ENCODE measurements around the gene EEFSEC. TPM values are rescaled to one million over a fixed set of nuclear protein-coding genes. Genes with fewer than 3 reads are reported as not detected.

Gene EEFSEC
- total RNA-seq, 4 donors from 2014 or later = 11.7 to 23.0 (median 14.9) TPM

DNA sequence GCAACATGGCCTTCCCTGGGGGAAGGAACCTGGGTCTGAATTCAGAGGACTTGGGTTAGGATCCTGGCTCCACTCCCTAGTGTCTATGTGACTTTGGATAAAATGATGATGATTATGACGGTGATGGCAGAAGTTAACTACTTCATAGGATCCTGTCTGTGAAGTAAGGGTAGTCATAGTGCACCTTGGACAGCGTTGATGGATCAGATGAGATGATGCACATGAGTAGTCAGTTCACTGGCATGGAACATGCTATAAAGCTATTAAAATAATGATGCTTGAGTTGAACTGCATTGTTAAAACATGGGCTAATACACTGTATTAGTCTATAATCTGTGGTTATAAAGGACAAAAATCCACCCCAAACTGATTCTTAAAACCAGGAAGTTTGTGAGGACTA is 62.0 kb downstream of the EEFSEC start:
- ATAC-seq (ENCODE audit: low FRiP score) = no peak
- DNase-seq (ENCODE audit: low spot score) = no peak
- TF ChIP-seq, protein P1, sequence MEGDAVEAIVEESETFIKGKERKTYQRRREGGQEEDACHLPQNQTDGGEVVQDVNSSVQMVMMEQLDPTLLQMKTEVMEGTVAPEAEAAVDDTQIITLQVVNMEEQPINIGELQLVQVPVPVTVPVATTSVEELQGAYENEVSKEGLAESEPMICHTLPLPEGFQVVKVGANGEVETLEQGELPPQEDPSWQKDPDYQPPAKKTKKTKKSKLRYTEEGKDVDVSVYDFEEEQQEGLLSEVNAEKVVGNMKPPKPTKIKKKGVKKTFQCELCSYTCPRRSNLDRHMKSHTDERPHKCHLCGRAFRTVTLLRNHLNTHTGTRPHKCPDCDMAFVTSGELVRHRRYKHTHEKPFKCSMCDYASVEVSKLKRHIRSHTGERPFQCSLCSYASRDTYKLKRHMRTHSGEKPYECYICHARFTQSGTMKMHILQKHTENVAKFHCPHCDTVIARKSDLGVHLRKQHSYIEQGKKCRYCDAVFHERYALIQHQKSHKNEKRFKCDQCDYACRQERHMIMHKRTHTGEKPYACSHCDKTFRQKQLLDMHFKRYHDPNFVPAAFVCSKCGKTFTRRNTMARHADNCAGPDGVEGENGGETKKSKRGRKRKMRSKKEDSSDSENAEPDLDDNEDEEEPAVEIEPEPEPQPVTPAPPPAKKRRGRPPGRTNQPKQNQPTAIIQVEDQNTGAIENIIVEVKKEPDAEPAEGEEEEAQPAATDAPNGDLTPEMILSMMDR (IDR thresholded peaks at IDR 0.05) = no peak

DNA sequence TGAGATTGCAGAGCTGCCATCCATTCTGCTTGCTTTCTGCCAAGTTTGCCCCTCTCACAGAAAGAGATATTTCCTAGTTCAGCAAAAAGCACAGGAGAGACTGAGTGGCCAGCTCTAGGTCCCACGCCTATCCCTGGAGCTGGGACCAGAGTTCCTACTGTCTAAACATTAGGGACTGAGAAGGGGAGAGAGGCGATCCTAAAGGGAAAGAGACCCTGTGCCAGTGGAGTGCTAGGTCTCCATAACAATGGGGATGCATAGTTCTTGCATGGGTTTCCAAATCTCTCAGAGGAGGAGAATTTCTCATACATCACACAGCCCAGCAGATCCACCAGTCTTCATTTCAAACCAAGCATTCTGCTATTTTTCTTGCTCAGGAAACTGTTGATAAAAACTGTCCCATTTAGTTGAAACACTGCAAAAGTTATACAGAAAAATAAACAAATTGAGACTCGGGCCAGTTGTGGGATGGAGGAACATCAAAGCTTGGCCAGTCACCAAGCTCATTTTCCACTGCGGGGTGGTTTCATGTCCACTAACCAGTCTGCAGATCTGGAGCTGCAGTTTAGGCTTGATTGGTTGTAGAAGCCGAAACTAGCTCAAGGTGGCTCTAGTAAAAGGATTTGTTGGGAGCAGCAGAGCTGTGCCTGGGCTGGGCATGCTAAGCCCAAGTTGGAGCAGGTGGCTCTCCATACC is 62.7 kb downstream of the EEFSEC start:
- TF ChIP-seq, protein P1 (IDR thresholded peaks at IDR 0.05) = no peak
- no peak for DNase-seq (ENCODE audit: low spot score)

DNA sequence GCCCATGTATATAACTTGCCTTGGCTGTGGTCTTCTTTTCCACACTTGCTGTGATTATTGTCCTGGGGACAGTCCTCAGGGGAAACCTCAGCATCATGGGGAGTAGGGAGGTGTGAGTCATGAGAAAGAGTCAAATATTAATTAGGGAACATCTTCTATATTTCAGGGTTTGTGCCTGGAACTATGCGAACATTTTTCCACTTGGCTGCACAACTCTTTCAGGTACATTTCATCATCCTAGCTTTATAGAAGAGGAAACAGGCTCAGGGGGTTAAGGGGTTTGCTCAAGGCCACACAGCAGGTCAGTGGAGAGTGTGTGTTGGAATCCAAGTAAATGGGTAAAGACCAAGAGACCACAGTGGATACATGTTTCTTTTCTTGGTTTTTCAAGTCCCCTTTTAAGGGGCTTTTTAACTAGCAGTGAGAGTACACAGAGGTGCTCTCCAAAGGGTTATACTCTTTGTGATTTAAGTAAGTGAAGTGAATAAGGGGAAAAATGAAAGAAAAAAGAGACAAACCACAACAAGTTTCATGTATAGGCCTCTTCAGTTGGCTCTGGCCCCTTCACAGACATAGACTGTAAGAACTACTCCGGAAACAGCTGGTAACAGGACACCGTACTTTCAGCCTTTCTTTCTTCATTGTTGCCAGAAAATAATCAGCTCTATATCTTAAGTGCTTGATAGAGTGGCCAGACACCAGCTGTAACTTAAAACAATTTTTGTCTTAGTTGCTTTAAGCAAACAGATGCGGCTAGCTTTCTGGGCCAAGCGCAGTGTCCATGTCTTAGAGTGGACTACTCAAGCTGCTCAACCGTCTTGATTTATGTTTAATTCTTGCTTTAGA is 64.6 kb downstream of the EEFSEC start:
- DNase-seq (ENCODE audit: low spot score) (no peak), ATAC-seq (ENCODE audit: low FRiP score) (no peak)
- TF ChIP-seq, protein P1 (IDR thresholded peaks at IDR 0.05) = no peak

More for the DNA sequence above, 62.7 kb downstream of the EEFSEC start:
- ATAC-seq (ENCODE audit: low FRiP score) = no peak

DNA sequence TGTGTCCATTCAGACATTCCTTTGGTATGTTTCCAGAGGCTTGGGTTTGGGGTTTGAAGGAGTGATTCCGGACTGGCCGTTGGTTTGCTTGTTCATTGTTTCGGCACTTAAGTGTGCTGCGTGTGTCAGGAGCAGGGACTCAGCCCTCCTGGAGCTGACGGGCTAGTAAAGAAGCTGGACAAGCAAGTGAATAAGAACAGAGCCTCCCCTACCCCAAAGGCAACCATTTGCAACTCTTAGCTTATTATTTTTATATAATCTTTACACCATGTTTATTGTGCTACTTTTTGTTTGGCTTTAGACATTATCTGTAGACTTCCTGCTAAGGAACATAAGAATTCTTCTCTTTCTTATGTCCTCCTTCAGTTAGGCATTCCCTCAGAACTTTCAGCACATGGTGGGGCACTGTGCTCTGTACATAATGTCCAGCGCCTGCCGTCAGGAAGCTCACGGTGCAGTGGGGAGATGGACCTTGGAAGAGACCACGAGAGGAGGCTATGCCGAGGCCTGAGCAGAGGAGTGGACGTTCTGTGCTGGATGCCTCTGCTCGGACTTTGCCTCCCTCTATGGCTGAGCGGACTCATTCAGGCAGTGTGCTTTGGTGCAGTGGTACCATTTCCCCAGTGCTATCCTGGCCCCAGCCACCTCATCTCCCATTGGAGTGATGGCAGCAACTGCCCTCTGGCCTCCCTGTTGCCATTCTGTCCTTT is 65.4 kb downstream of the EEFSEC start:
- TF ChIP-seq, protein P1 (IDR thresholded peaks at IDR 0.05) = no peak
- DNase-seq (ENCODE audit: low spot score) = no peak
- no peak for ATAC-seq (ENCODE audit: low FRiP score)

DNA sequence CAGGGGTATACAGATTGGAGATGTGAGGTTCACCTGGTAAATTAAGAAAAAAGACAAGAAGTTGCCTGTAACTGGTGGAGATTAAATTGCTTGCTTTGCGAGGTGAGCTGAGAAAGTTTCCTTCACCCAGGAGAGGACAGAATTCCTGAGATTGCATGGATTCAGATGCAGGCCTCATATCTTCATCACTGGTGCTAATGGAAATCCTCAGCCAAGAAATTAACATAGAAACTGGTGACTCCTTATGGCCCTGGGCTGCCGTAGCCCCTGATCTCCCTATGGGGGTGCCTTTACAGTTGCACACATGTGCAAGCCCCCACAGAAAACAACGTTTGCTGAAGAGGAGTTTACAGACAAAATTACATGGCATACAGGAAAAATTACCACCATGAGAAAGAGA is 68.0 kb downstream of the EEFSEC start:
- TF ChIP-seq, protein P1 (IDR thresholded peaks at IDR 0.05) = no peak
- ATAC-seq (ENCODE audit: low FRiP score) (no peak), DNase-seq (ENCODE audit: low spot score) (no peak)

DNA sequence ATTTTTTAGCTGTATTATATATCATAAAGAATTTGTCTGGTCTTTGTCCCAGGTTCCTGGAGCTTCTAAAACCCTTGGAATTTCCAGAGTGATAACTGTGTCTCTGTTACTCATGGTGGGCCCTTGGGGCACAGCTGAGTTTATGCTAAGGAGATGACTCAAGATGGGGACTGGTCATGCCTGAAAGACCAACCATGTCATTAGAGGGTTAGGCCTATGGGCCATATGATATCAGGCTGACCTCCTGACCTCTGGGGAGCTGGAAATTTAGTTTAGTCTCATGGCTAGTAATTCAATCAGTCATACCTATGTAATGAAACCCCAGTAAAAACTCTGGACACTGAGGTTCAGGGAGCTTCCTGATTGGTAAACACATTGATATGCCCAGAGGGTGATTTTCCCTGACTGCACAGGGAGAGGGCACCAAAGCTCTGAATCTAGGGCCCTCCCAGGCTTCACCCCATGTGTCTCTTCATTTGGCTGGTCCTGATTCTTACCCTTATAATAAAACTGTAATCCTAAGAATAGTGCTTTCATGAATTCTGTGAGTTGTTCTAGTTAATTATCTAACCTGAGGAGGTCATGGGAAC is 69.6 kb downstream of the EEFSEC start:
- DNase-seq (ENCODE audit: low spot score) (no peak), ATAC-seq (ENCODE audit: low FRiP score) (no peak)
- TF ChIP-seq, protein P1 (IDR thresholded peaks at IDR 0.05) = no peak
